Measurements from ENCODE around the gene GPATCH4.

DNA sequence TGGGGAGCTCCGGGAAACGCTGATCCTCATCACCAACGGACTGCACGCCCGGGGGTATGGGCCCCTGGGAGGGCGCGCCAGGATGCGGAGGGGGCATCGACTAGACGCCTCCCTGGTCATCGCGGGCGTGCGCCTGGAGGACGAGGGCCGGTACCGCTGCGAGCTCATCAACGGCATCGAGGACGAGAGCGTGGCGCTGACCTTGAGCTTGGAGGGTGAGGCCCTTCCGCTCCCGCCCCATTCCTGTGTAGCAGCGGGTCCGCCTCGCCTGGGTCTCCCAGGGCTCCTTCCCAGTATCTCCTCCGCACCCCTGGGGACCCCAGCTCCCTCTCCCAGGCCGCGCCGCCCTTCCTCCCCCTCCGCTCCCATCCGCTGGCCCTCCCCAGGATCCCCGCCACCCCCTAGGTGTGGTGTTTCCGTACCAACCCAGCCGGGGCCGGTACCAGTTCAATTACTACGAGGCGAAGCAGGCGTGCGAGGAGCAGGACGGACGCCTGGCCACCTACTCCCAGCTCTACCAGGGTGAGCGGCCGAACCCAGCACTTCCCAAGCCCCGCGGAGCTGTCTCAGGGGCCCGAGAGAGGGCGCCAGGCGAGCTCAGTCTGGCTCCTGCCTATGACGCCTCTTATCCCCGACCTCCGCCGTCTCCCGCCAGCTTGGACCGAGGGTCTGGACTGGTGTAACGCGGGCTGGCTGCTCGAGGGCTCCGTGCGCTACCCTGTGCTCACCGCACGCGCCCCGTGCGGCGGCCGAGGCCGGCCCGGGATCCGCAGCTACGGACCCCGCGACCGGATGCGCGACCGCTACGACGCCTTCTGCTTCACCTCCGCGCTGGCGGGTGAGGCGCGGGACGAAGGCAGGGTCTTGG, 22.9 kb upstream of the GPATCH4 start:
- TF ChIP-seq CTCF (conservative IDR thresholded peaks at IDR 0.05; ENCODE audit: low read depth, low read length) (peak; percentile 63), EZH2 (IDR thresholded peaks at IDR 0.05; ENCODE audit: borderline replicate concordance, low read depth, low read length, poor library complexity, severe bottlenecking) (peak; percentile 38)

Data from A673 (cell line).